HEK293 (cell line): Measurements from ENCODE around the gene CAPN15.

Experiments used
- KLF16 ChIP-seq: fragments of 450-650 bp; formaldehyde crosslinking; IDR thresholded peaks from 2 replicates; pipeline ENCODE4 v1.5.1; 2017; ENCODE audit warnings: missing biosample characterization, missing genetic modification characterization
- ZBTB21 ChIP-seq: fragments of 450-650 bp; formaldehyde crosslinking; IDR thresholded peaks from 2 replicates; pipeline ENCODE4 v1.5.1; 2017; ENCODE audit warnings: missing biosample characterization, missing genetic modification characterization
- ZNF324 ChIP-seq: fragments of 450-650 bp; formaldehyde crosslinking; IDR thresholded peaks from 2 replicates; pipeline ENCODE4 v1.5.1; 2016; ENCODE audit warnings: missing biosample characterization, missing genetic modification characterization
- ZNF610 ChIP-seq: fragments of 450-650 bp; formaldehyde crosslinking; IDR thresholded peaks from 2 replicates; pipeline ENCODE4 v1.5.1; 2016; ENCODE audit warnings: missing biosample characterization, missing genetic modification characterization, borderline replicate concordance
- ZNF660 ChIP-seq: fragments of 450-650 bp; IDR thresholded peaks from 2 replicates; pipeline ENCODE4 v1.5.1; 2018; ENCODE audit warnings: missing biosample characterization, mild to moderate bottlenecking, missing genetic modification characterization

DNA sequence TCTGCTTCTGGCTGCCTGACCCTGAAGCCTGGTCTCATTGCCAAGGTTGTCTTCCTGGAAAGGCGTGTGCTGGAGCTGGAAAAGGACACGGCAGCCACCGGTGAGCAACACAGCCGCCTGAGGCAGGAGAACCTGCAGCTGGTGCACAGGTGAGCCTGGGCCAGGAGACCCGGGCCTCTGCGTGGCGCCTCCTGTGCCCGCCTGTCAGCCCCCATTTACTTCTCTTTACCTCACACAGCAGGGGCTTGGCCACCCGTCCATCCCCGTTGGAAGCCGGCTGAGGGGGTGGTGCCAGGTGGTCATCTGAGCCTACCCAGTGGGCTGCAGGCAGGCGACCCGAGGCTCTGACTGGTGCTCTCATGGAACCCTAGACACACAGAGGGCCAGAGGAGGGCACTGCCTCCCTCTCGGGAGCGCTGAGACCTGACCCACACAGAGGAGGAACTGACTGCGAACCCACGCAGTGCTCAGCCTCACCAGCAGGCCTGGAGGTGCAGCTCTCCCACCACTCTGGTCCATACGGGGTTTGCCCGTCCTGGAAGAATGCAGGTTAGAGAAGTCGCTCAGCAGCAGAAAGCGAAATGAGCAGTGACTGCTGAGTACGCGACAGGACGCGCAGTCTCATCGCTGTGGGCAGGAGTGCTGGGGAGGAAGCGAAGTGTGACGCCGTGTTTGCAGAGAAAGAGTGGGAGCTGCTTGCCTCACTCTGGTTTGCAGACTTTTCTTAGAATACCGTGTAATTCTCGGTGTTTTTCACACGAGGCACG is 21.9 kb upstream of the CAPN15 start:
- TF ChIP-seq ZNF610 (tag by site-specific recombination) (no peak), ZNF660 (no peak), KLF16 (tag by site-specific recombination) (no peak), ZBTB21 (tag by site-specific recombination) (no peak), ZNF324 (no peak)
